Ovary (tissue), 9 donors: ENCODE results near the gene FAM184A. TPM values are rescaled to one million over a fixed set of nuclear protein-coding genes. Genes with fewer than 3 reads are reported as not detected.

Source experiments
- DNase-seq, 5 donors: peaks; one replicate each; pipeline ENCODE4 v3.0.0-alpha.2; 2019 to 2020
- H3K27ac ChIP-seq, 2 donors: fragments of 200-600 bp; one replicate each; pipeline versions ENCODE4 v1.5.1 to v1.8.0; 2019 to 2022
- H3K27me3 ChIP-seq: fragments of 200-600 bp; one replicate; pipeline ENCODE4 v1.8.0; 2022
- H3K36me3 ChIP-seq: fragments of 200-600 bp; sonication (generic); one replicate; pipeline ENCODE4 v1.5.1; 2019
- H3K4me1 ChIP-seq: one replicate; pipeline ENCODE4 v1.8.1; 2013; ENCODE audit warnings: mild to moderate bottlenecking, moderate library complexity; ENCODE audit not compliant: insufficient read depth
- H3K4me3 ChIP-seq: fragments of 200-600 bp; sonication (generic); one replicate; pipeline ENCODE4 v1.5.1; 2017
- H3K9me3 ChIP-seq, 2 donors: fragments of 200-600 bp in 1 of 2; sonication (generic) in 1 of 2; one replicate each; pipeline versions ENCODE4 v1.5.1 to v1.8.1; 2013 to 2019; ENCODE audit warnings: mild to moderate bottlenecking in 1 of 2, moderate library complexity in 1 of 2
- CTCF ChIP-seq, 3 donors: fragments of 450-650 bp in 2 of 3; fragments of 200-600 bp in 1 of 3; IDR thresholded peaks; one replicate each; pipeline versions ENCODE4 v1.5.1 to v1.8.0; 2016 to 2022; ENCODE audit warnings: antibody characterized with exemption in 3 of 3, mild to moderate bottlenecking in 1 of 3
- EP300 ChIP-seq: sonication (generic); formaldehyde crosslinking; IDR thresholded peaks from one replicate; pipeline ENCODE4 v1.6.1; 2017; ENCODE audit warnings: antibody characterized with exemption
- POLR2A ChIP-seq: fragments of 450-650 bp; IDR thresholded peaks from one replicate; pipeline ENCODE4 v1.6.1; 2017; ENCODE audit warnings: antibody characterized with exemption, mild to moderate bottlenecking, moderate library complexity
- WGBS, 3 donors: extraction: QIAGEN DNeasy Blood & Tissue Kit in 1 of 3; methylation state at CpG; one replicate each; pipeline versions ENCODE4 v1.1.5 to v1.1.7; 2013 to 2017; 5-methylcytosine and 5-hydroxymethylcytosine counted together
- intact Hi-C, 4 donors: fragments of 100-400 bp; cut with DNase I; formaldehyde crosslinking; loops; one replicate each; pipeline versions ENCODE4 v1.11.0 to v1.15.1; 2022 to 2023
- polyA plus RNA-seq, 2 donors: library from polyadenylated mRNA; stranded (reverse); fragments of 200-250 nt in 1 of 2; fragments of 350-450 nt in 1 of 2; fragmentation: Illumina TruSeq in 1 of 2; extraction: RNeasy Lipid Tissue Mini Kit (QIAGEN cat#74804) in 1 of 2; gene quantifications; one replicate each; pipeline ENCODE4 v1.2.3, GENCODE V29; 2013 to 2014
- total RNA-seq, 7 donors: library from RNA; depleted of rRNA in 2 of 7; stranded (reverse); fragments of >200 nt in 2 of 7; fragmentation: NEBNext Ultra II Directional in 3 of 7; extraction: Animal tissue kit (Norgen Biotek cat#: 25700) in 3 of 7; gene quantifications; one replicate each; pipeline versions ENCODE4 v1.1.0 to v1.2.4, GENCODE V29; 2016 to 2023
- donor health status: DM: no; HTN: no; CAD: no; lungs with moderate emphysema.
- donor health status: DM: no; HTN: no; CAD: no.
- donor health status: Bipolar disorder and iron deficiency.
- donor health status: DM: yes; HTN: yes; CAD: no.
- donor health status: DM: no; HTN: no; CAD: no.
- donor health status: DM: yes; HTN: yes; CAD: no.

FAM184A gene
- total and polyA plus RNA-seq, 9 donors: 2.8 to 10.8 (median 6.5) TPM

- DNase-seq: no peak
- intact Hi-C loops: no loop called here
- Histone ChIP-seq H3K4me3 (no peak overlapping the region), H3K36me3 (no peaks in the 10 kb centered on the region), H3K4me1 (peaks cover 2% of the 10 kb centered on the region), H3K9me3 (no peaks in the 10 kb centered on the region), H3K27me3 (no peaks in the 10 kb centered on the region), H3K27ac (no peak overlapping the region)
- 70 to 82% (median 79%) methylated on average over 4 of the region's 4 CpGs for WGBS, 3 donors
- TF ChIP-seq POLR2A (no peak), CTCF (IDR thresholded peaks at IDR 0.05) (no peak), EP300 (no peak)
Measured at GRCh38 chr6:119037941-119038623, 40.4 kb downstream of the FAM184A start.

- peaks cover 2% of the 10 kb centered on the region for H3K4me1 ChIP-seq
- no peaks in the 10 kb centered on the region for H3K9me3 ChIP-seq
- H3K4me3 ChIP-seq: no peak overlapping the region
- no peak for DNase-seq
- TF ChIP-seq CTCF (IDR thresholded peaks at IDR 0.05) (no peak), POLR2A (no peak), EP300 (no peak)
- H3K27me3 ChIP-seq: no peaks in the 10 kb centered on the region
- H3K36me3 ChIP-seq: no peaks in the 10 kb centered on the region
- no peak overlapping the region for H3K27ac ChIP-seq
- intact Hi-C loops: no loop called here
Measured at GRCh38 chr6:119037264-119037663, 41.2 kb downstream of the FAM184A start.

- Histone ChIP-seq H3K9me3 (no peaks in the 10 kb centered on the region), H3K27me3 (no peaks in the 10 kb centered on the region), H3K4me3 (no peak overlapping the region), H3K27ac (no peak overlapping the region), H3K36me3 (no peaks in the 10 kb centered on the region), H3K4me1 (peaks cover 2% of the 10 kb centered on the region)
- TF ChIP-seq EP300 (no peak), CTCF (IDR thresholded peaks at IDR 0.05) (no peak), POLR2A (no peak)
- 71 to 73% (median 72%) methylated on average over 5 of the region's 5 CpGs for WGBS, 3 donors
- intact Hi-C loops: no loop called here
- no peak for DNase-seq
Measured at GRCh38 chr6:119036081-119036480, 42.4 kb downstream of the FAM184A start.

GRCh38 chr6:119035459-119035858 is 43.0 kb downstream of the FAM184A start:
- H3K4me1 ChIP-seq: peaks cover 2% of the 10 kb centered on the region
- no peak overlapping the region for H3K27ac ChIP-seq
- H3K4me3 ChIP-seq: no peak overlapping the region
- H3K27me3 ChIP-seq: no peaks in the 10 kb centered on the region
- TF ChIP-seq POLR2A (no peak), CTCF (IDR thresholded peaks at IDR 0.05) (no peak), EP300 (no peak)
- no peaks in the 10 kb centered on the region for H3K9me3 ChIP-seq
- WGBS, 3 donors: 56 to 59% (median 58%) methylated on average over 6 of the region's 6 CpGs
- intact Hi-C loops: no loop called here
- no peaks in the 10 kb centered on the region for H3K36me3 ChIP-seq
- DNase-seq: no peak
